Measurements from ENCODE around the gene HMGXB4.

The HMGXB4 gene

GRCh38 chr22:35215993-35216392 is 41.3 kb upstream of the HMGXB4 start:
- Histone ChIP-seq H3K79me2 (ENCODE audit: control insufficient read depth, low read length) (peaks cover 7% of the 10 kb centered on the region; the same call in 1 of the 2 replicates), H3F3A (ENCODE audit: control insufficient read depth, insufficient read depth) (no peaks in the 10 kb centered on the region), H3K27me3 (ENCODE audit: control insufficient read depth, low read length) (no peaks in the 10 kb centered on the region), H3K36me3 (ENCODE audit: control insufficient read depth, low read length) (peaks cover 12% of the 10 kb centered on the region), H3K9me3 (ENCODE audit: control insufficient read depth, insufficient read depth, low read length) (no peaks in the 10 kb centered on the region), H3K27ac (ENCODE audit: low read depth, low read length) (no peak overlapping the region), H3K9me2 (replicated peaks; ENCODE audit: control insufficient read depth, low read length) (no peaks in the 10 kb centered on the region), H4K20me1 (ENCODE audit: control insufficient read depth, insufficient read depth, low read depth, low read length) (no peaks in the 10 kb centered on the region), H3K4me3 (ENCODE audit: low read length) (no peak overlapping the region), H3K4me2 (ENCODE audit: low read length) (no peak overlapping the region), H3K4me1 (ENCODE audit: control insufficient read depth, low read length) (no peaks in the 10 kb centered on the region)
- no peak for TF ChIP-seq CTCF (IDR thresholded peaks at IDR 0.05; ENCODE audit: low read depth, low read length, poor library complexity, severe bottlenecking)
- TF ChIP-seq EZH2phosphoT487 (IDR thresholded peaks at IDR 0.05; ENCODE audit: borderline replicate concordance, low read length), result no peak

DNA sequence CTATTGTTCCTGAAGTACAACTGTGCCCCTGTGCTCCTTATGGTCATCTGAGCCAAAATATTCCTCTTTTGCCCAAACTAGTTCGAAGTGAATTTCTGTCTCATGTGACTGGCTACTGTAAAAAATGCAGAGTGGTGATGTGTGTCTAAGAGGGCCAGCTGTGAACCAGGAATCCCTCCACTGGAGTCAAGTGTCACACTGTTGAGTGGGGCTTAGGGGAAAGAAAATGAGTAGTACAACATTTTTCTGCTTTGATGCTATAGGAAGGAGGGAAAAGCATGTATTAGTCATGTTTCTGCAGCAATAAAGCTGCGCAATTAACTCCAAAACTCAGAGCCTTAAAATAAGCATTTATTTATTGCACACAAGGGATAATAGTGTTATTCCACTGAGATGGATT is 39.8 kb upstream of the HMGXB4 start:
- peaks cover 13% of the 10 kb centered on the region for H3K79me2 ChIP-seq (ENCODE audit: control insufficient read depth, low read length)
- H3K9me2 ChIP-seq (replicated peaks; ENCODE audit: control insufficient read depth, low read length), result no peaks in the 10 kb centered on the region
- TF ChIP-seq EZH2phosphoT487 (IDR thresholded peaks at IDR 0.05; ENCODE audit: borderline replicate concordance, low read length) (no peak), CTCF (IDR thresholded peaks at IDR 0.05; ENCODE audit: low read depth, low read length, poor library complexity, severe bottlenecking) (no peak)
- H3K4me3 ChIP-seq (ENCODE audit: low read length), result no peak overlapping the region
- H3K27me3 ChIP-seq (ENCODE audit: control insufficient read depth, low read length), result no peaks in the 10 kb centered on the region
- H3K4me1 ChIP-seq (ENCODE audit: control insufficient read depth, low read length), result no peaks in the 10 kb centered on the region
- no peaks in the 10 kb centered on the region for H3K9me3 ChIP-seq (ENCODE audit: control insufficient read depth, insufficient read depth, low read length)
- H3K4me2 ChIP-seq (ENCODE audit: low read length), result no peak overlapping the region
- no peaks in the 10 kb centered on the region for H3F3A ChIP-seq (ENCODE audit: control insufficient read depth, insufficient read depth)
- no peaks in the 10 kb centered on the region for H4K20me1 ChIP-seq (ENCODE audit: control insufficient read depth, insufficient read depth, low read depth, low read length)
- peaks cover 12% of the 10 kb centered on the region for H3K36me3 ChIP-seq (ENCODE audit: control insufficient read depth, low read length)
- no peak overlapping the region for H3K27ac ChIP-seq (ENCODE audit: low read depth, low read length)

GRCh38 chr22:35218079-35218478 is 39.2 kb upstream of the HMGXB4 start:
- no peaks in the 10 kb centered on the region for H3F3A ChIP-seq (ENCODE audit: control insufficient read depth, insufficient read depth)
- TF ChIP-seq CTCF (IDR thresholded peaks at IDR 0.05; ENCODE audit: low read depth, low read length, poor library complexity, severe bottlenecking) (no peak), EZH2phosphoT487 (IDR thresholded peaks at IDR 0.05; ENCODE audit: borderline replicate concordance, low read length) (no peak)
- no peak overlapping the region for H3K4me3 ChIP-seq (ENCODE audit: low read length)
- H4K20me1 ChIP-seq (ENCODE audit: control insufficient read depth, insufficient read depth, low read depth, low read length), result no peaks in the 10 kb centered on the region
- peaks cover 12% of the 10 kb centered on the region for H3K36me3 ChIP-seq (ENCODE audit: control insufficient read depth, low read length)
- no peaks in the 10 kb centered on the region for H3K4me1 ChIP-seq (ENCODE audit: control insufficient read depth, low read length)
- no peaks in the 10 kb centered on the region for H3K27me3 ChIP-seq (ENCODE audit: control insufficient read depth, low read length)
- H3K27ac ChIP-seq (ENCODE audit: low read depth, low read length), result no peak overlapping the region
- no peaks in the 10 kb centered on the region for H3K9me3 ChIP-seq (ENCODE audit: control insufficient read depth, insufficient read depth, low read length)
- H3K4me2 ChIP-seq (ENCODE audit: low read length), result no peak overlapping the region
- H3K79me2 ChIP-seq (ENCODE audit: control insufficient read depth, low read length), result peaks cover 16% of the 10 kb centered on the region
- H3K9me2 ChIP-seq (replicated peaks; ENCODE audit: control insufficient read depth, low read length), result no peaks in the 10 kb centered on the region

DNA sequence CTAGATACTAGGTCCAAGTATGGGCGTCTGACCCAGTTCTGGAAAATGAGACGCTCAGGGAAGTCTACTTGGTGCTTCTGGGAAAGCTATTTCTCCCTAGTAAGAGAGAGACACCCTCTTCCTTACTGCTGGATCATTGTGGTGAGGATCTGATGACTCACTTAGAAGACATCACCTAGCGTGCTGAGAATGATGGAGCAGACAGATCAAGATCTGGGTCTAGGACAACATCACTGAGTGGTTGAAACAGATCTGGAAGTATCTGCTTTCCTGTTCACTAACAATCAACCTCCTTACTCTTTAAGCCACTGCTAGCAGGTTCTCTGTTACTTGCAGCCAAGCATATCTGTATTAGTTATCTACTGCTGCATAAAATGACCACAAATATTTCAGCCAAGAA is 38.3 kb upstream of the HMGXB4 start:
- no peaks in the 10 kb centered on the region for H3K9me3 ChIP-seq (ENCODE audit: control insufficient read depth, insufficient read depth, low read length)
- no peak for TF ChIP-seq EZH2phosphoT487 (IDR thresholded peaks at IDR 0.05; ENCODE audit: borderline replicate concordance, low read length)
- TF ChIP-seq CTCF (IDR thresholded peaks at IDR 0.05; ENCODE audit: low read depth, low read length, poor library complexity, severe bottlenecking), result no peak

More for the DNA sequence above, 38.3 kb upstream of the HMGXB4 start:
- Histone ChIP-seq H3K27ac (ENCODE audit: low read depth, low read length) (no peak overlapping the region), H3F3A (ENCODE audit: control insufficient read depth, insufficient read depth) (no peaks in the 10 kb centered on the region), H3K27me3 (ENCODE audit: control insufficient read depth, low read length) (no peaks in the 10 kb centered on the region), H3K36me3 (ENCODE audit: control insufficient read depth, low read length) (peaks cover 12% of the 10 kb centered on the region), H4K20me1 (ENCODE audit: control insufficient read depth, insufficient read depth, low read depth, low read length) (no peaks in the 10 kb centered on the region), H3K79me2 (ENCODE audit: control insufficient read depth, low read length) (peaks cover 20% of the 10 kb centered on the region), H3K4me1 (ENCODE audit: control insufficient read depth, low read length) (no peaks in the 10 kb centered on the region), H3K4me2 (ENCODE audit: low read length) (no peak overlapping the region), H3K4me3 (ENCODE audit: low read length) (no peak overlapping the region), H3K9me2 (replicated peaks; ENCODE audit: control insufficient read depth, low read length) (no peaks in the 10 kb centered on the region)

Data from DOHH2 (cell line).